GM21360 (cell line): Measurements from ENCODE around the gene GLIPR1.
"Not testable (repeated sequence)": the region's sequence is repeated elsewhere in the genome, so short reads cannot be mapped to it uniquely, and the experiment has no call there.

Source experiments
- ATAC-seq: cut with Tn5 transposase; IDR thresholded peaks from one replicate; pipeline ENCODE4 v1.9.1; 2021; ENCODE audit warnings: mild to moderate bottlenecking, moderate library complexity; ENCODE audit not compliant: unreplicated experiment

GLIPR1 gene

GRCh38 chr12:75508159-75508558, 27.6 kb downstream of the GLIPR1 start:
- no peak for ATAC-seq

- ATAC-seq: no peak
These were observed 29.1 kb downstream of the GLIPR1 start for GRCh38 chr12:75509621-75510020.

GRCh38 chr12:75511116-75512048, 30.8 kb downstream of the GLIPR1 start, which contains the start of gene KRR1:
Gene KRR1 (minus strand): TSS chr12:75511609. CDS start chr12:75511597, 12 bp downstream.
- ATAC-seq: peak; percentile 97

GRCh38 chr12:75521224-75521623, 40.7 kb downstream of the GLIPR1 start:
- not testable (repeated sequence) for ATAC-seq

- ATAC-seq: not testable (repeated sequence)
These were observed 41.6 kb downstream of the GLIPR1 start for GRCh38 chr12:75522124-75522523.

GRCh38 chr12:75525263-75525662, 44.7 kb downstream of the GLIPR1 start:
- no peak for ATAC-seq

- ATAC-seq: peak; percentile 98
These were observed 46.3 kb downstream of the GLIPR1 start for GRCh38 chr12:75526655-75527511.

- no peak for ATAC-seq
These were observed 47.7 kb downstream of the GLIPR1 start for GRCh38 chr12:75528272-75528671.

GRCh38 chr12:75528692-75529091, 48.1 kb downstream of the GLIPR1 start:
- no peak for ATAC-seq

GRCh38 chr12:75529316-75529715, 48.8 kb downstream of the GLIPR1 start:
- ATAC-seq: no peak

GRCh38 chr12:75529826-75530225, 49.3 kb downstream of the GLIPR1 start:
- no peak for ATAC-seq

- ATAC-seq: no peak
These were observed 52.7 kb downstream of the GLIPR1 start for GRCh38 chr12:75533239-75533638.

GRCh38 chr12:75539889-75540288, 59.3 kb downstream of the GLIPR1 start:
- no peak for ATAC-seq

GRCh38 chr12:75542942-75543341, 62.4 kb downstream of the GLIPR1 start:
- ATAC-seq: no peak

- ATAC-seq: no peak
These were observed 63.0 kb downstream of the GLIPR1 start for GRCh38 chr12:75543529-75543928.

- no peak for ATAC-seq
These were observed 65.1 kb downstream of the GLIPR1 start for GRCh38 chr12:75545636-75546035.

GRCh38 chr12:75548879-75549278, 68.3 kb downstream of the GLIPR1 start:
- no peak for ATAC-seq

- no peak for ATAC-seq
These were observed 69.4 kb downstream of the GLIPR1 start for GRCh38 chr12:75549989-75550388.

GRCh38 chr12:75550401-75551240, 70.1 kb downstream of the GLIPR1 start:
- ATAC-seq: no peak

- no peak for ATAC-seq
These were observed 70.9 kb downstream of the GLIPR1 start for GRCh38 chr12:75551477-75551876.

GRCh38 chr12:75553398-75553797, 72.8 kb downstream of the GLIPR1 start:
- no peak for ATAC-seq
